CD4-positive, alpha-beta T cell treated with Interleukin-15 for 1 hour (primary cell): ENCODE results near the gene ATOH8.

Experiments
- DNase-seq: peaks from one replicate; pipeline ENCODE4 v3.0.0-alpha.2; 2020

The ATOH8 gene

DNA sequence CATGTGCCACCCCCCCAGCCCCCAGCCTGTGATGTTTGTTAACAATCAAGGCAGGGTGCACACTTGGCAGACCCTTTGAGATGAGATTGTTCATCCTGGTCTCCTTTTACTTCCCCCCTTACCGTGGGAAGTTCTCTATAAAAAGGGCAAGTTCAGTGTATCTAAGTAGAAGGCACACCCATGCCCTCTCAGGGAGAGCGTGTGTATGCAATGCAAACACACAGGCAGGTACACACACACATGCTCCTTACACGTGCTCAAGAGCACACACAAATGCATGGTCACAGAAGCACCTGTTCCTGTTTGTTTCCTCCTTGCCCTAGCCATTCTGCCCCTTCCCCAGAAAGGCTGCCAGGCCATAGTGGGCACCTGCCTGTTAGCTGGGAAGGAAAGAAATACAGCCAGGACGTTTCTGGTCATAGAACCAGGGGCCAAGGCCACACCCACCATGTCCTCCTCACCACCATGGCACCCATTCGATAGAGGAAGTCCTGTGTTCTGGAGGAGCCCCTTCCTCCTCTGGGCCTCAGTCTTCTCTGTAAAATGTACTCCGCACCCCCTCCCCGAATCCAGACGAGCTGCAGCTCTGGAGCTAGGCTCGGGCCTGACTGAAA lies 3.1 kb downstream of the ATOH8 start:
- no peak for DNase-seq

DNA sequence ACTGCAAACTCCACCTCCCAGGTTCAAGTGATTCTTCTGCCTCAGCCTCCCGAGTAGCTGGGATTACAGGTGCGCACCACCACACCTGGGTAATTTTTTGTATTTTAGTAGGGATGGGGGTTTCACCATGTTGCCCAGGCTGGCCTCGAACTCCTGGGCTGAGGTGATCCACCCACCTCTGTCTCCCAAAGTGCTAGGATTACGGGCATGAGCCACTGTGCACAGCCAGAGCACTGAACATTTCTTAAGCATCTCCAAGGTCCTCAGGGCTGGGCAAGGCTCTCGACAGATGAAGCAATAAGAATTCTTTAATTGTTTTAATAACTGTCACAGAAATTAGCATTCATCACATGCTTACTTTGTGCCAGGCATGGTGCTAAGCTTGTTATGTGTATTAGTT lies 4.1 kb downstream of the ATOH8 start:
- no peak for DNase-seq

GRCh38 chr2:85758361-85759256 lies 4.8 kb downstream of the ATOH8 start:
- DNase-seq = no peak

DNA sequence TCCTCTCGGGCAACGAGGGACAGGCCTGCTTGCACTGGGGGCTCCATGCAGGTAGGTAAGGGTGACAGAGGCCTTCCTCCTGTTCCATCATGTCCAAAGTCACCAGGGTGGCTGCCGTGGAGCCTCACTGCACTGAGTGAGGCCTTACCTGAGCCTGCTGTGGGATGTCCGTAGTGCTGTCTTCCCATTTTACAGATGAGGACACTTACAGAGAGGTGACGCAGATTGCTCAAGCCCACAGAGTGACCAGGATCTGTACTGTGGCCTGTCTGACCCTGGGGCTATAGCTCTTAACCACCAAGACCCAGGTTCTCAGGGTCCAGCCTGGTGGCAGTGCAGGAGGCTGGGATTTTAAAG lies 5.4 kb downstream of the ATOH8 start:
- DNase-seq = no peak

- no peak for DNase-seq
Measured at GRCh38 chr2:85760371-85760770, 6.6 kb downstream of the ATOH8 start.

- no peak for DNase-seq
Measured at GRCh38 chr2:85760872-85761271, 7.1 kb downstream of the ATOH8 start.

DNA sequence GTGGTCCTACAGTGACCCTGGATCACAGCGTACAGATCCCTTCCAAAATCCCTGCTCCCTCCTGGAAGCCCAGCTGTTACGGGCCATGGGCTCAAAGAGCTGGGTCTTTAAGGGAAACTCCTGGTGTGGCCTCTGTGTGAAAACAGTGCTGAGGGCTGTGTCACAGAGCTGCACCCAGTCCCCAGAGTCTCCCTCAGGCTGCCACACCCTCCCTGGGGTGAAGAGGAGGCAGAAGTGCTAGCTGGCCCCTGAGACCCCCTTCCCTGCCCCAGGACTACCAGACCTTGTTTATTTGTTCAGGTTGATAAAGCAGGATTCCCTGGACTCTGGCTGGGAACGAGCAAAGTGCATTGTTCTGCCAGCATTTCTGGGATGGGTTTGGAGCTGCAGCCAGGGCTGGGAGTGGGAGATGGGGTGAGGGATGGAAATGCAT lies 7.7 kb downstream of the ATOH8 start:
- no peak for DNase-seq

DNA sequence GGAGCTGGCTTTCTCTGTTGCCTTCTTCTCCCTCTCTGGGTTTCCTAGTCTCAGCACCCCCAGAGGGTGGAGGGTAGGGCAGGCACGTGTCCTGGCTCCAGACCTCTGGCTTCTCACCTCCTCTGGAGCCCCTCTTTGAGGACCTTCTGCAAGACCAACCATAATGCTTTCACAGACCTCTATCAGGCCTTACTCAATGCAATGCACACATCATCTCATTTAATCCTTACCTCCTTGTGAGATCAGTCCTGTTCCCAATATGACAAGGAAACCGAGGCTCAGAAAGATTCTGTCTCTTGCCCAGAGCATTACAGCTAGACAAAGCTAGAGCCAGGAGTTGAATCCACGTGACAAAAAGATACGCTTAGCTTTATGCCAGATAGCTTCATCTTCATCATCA lies 8.2 kb downstream of the ATOH8 start:
- DNase-seq = no peak

- no peak for DNase-seq
Measured at GRCh38 chr2:85763132-85763531, 9.3 kb downstream of the ATOH8 start.

DNA sequence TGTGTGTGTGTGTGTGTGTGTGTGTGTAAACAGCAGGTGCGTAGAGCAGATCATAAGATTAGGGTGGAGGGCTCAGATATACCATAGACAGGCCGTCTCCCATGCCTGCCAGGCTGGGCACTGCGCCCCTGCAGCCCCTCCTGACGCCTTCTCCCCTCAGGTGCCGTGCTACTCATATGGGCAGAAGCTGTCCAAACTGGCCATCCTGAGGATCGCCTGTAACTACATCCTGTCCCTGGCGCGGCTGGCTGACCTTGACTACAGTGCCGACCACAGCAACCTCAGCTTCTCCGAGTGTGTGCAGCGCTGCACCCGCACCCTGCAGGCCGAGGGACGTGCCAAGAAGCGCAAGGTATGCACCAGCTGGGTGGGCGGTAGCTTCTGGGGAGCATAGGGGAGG lies 10.0 kb downstream of the ATOH8 start:
- DNase-seq = no peak

DNA sequence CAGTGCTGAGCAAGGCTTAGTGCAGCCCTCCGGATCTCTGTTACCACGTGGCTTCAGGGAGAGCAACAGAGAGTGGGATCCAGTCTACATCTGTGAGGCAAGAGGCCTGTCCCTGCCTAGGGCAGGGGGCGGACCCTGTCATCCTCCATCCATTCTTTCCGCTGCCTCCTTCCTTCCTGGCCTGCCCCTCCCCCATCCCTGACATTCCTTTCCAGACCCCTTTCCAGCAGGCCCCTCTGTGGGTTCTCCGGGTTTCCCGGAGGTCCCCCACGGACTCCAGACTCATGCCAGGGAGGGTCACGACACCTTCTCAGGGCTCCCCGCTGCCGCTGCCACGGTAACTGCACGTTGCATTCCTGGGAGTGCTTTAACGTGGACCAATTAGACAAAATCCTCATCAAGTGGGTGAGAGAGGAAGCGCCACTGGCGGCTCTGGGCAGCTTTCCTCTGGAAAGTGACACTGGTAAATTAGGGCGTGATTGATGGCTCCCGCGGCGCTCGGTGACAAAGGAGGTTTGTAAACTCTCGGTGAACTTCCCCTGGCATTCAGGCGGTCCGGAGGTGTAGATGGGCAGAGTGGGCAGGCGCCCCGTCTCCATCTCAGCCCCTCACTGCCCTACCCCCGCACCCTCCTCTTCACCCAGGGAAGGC lies 11.4 kb downstream of the ATOH8 start:
- DNase-seq = no peak

GRCh38 chr2:85766229-85766628 lies 12.4 kb downstream of the ATOH8 start:
- no peak for DNase-seq

DNA sequence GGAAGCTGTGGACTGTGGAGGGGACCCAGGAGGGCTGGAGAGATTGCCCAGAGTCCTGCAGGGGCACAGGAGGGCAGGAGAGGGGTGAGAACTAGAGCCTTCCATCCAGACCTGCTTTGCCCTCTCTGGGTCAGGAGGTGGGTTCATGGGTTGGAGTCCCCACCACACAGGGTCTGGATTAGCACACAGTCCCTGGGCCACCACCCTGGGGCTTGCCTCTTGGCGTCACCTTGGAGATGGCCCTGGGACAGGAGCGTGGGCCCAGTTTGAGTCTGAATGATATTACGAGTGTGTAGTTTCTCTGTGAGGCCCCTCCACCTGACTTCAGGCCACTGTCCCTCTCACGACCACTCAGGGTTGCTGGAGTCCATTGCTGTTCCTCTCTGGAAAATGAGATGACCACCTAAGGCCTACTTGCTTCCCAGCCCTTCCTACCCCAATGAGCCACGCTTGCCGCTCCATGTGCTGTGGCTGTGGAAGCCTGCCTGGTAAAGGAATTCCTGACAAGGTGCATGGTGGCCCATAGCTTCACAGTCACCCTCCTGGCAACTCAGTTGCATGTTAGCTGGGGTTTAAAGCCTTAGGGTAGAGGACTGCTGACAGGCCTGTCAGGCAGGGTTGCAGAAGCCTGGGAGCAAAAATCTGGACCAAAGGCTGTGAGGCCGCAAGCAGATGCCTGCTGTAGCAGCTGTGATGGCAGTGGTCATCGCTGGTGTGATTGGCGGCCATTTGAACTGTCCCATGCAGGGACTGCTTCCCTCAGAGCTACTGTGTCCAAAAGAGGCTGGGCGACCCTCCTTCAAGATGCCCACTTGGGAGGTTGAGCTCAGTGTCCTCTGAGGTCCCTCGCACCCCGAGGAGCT lies 14.2 kb downstream of the ATOH8 start:
- DNase-seq = no peak

- DNase-seq = no peak
Measured at GRCh38 chr2:85768713-85769112, 14.9 kb downstream of the ATOH8 start.

DNA sequence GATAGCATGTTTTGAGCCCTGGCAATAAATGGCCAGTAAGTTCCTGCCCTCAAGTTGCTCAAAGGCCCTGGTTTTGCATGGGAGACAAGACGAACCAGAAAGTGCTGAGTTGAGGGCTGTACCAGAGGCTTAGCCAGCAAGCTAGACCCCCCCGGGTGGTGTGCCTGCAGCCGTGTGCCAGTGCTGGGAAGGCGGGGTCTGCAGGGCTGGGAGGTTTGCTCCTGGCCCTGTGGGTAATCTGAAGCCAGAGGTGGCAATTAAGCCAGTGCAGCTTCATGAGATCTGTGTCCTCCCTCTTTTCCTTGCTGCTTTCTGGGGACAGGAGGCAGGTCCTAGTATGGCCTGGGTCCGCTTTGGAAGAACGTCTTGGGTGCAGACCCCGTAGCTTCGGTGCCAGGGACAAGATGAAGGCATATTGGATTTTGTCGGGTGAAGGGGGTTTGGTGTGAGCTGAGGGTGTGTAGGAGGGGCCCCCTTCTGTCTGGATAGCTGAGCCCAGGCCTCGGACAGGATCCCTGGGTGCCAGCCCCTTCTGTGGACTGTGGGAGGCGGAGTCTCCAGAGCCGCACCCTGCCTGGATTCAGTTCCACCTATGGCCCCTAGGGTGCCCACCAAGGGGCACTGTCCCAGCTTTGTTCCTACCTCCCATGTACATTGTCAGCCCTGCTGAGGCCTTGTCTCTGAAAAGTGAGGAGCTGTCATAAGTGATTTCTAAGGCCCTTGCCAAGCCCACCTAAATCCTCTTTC lies 15.6 kb downstream of the ATOH8 start:
- DNase-seq = no peak

DNA sequence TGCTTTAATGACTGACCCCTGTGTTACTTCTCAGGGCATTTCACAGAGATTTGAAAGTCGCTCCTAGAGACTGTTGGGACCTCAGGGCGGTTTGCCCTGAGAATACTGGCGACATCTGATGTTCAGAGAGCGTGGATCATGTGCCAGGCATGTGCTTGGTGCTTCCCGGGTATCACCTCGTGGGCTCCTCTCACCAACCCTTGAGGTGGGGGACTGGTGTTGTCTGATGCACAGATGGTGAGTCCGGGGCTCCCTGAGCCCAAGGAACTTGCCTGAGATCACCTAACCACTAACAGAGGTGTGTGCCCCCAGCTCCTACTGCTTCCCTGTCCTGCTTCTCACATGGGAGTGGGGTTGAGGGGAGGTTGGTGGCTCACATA lies 16.2 kb downstream of the ATOH8 start:
- DNase-seq = no peak

- no peak for DNase-seq
Measured at GRCh38 chr2:85770369-85770768, 16.6 kb downstream of the ATOH8 start.

DNA sequence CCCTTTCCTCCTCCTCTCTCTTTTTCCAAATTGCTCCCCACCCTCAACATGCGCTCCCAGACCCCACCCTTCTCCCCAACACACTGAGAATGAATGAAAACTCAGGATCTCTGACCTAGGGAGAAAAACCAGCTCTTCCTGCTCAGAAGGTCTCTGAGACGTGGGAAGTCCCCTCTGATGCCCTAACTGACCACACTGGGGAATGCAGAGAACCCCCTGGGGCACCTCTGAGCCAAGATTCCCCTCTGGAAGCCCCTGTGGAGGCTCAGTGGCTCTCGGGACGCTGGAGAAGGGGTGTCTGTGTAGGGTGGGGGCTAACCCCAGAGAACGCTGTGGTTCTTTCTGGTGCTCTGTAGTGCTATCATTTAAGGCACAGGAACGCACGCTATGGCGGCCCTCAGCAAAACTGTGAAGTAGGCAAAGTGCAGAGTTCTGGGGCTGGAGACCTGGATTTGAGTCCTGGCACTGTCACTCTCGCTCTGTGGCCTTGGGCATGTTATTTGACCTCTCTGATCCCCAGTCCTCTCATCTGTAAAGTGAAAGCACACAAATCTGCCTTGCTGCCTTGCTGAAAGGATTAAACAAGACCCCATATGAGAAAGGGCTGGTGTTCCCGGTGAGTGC lies 17.1 kb downstream of the ATOH8 start:
- DNase-seq = no peak

DNA sequence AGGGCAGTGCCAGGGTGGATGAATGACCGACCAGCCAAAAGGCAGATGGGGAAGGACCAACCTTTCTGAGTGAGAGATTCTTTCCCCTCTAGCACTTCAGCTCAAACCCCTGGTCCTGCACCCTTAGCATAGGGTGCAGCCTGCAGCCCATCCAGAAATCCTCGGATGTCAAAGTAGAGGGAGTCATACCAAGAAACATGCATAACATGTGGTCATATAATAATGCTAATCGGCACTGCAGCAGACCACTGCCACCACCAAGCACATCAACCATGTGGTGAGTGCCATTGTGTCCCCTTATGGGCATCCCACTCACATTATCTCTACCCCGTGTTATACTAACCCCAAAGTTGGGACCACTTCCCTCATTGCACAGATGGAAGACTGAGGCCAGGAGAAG lies 17.7 kb downstream of the ATOH8 start:
- no peak for DNase-seq

DNA sequence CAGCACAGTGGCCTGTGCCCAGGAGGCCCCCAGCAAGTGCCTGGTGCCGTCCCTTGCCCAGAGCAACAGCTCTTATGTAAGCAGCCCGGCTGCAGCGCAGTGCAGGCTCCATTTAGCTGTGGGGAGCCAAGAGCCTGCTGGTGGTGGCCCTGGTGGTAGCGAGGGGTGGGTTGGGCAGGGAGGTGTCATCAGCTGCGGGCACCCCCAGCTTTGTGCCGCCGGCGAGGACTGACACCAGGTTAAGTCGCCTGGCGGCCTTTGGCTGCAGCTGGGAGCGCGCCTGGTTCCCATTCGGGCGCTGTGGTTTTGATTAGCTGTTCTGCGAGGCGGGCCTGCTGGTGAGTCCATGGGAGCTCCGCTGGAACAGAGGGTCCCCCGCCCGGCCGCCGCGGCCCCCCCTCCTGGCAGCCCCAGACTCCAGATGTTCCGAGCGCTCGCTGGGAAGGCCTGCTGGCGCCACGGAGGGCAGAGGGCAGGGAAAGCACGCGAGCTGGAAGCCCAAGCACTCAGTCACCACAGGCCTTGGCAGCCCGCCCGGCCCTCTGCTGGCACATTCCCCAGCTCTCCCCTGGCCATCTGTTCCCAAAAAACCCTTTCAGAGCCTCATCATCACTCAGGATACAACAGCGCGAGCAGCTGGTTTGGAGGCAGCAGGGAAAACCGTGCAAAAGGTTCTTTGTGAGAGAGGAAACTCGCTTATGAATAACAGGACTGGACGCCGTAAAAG lies 18.4 kb downstream of the ATOH8 start:
- no peak for DNase-seq

DNA sequence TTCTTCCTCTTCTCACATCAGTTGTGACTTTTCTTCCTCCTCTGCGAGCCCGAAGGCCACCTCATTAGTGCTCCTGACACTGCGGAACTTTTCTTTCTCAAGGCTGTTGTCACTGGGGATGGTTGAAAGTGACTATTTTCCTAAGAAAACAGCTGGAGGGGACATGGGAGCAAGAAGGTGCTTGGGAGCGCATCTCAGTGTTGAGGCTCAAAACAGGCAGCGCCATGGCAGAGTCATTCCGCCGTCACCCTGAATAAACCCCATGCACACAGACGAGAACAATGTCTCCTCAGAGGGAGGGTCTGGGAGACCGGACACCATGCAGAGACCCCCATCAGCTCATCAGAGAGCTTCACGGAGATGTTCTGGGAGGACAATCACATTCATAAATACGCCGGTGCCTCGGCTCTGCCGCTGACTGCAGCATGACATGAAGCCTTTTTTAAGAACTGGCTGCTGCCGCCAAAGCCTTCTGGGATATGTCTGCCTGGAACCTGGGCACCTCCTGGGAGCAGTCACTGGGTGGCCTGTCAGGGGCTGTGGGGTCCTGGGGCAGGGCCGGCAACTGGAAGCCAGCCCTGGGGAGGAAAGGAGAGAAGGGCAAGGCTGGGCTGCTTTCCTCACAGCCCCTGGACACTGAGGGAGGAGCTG lies 19.2 kb downstream of the ATOH8 start:
- DNase-seq = no peak
